NOMO-1 treated with dmso at 0.1 percent for 144 hours (cell line): ENCODE results near the gene ROCK2.
"Not testable (repeated sequence)": the region's sequence is repeated elsewhere in the genome, so short reads cannot be mapped to it uniquely, and the experiment has no call there.

Experiments used
- DNase-seq: peaks from one replicate; lab custom pipeline; 2025; ENCODE audit not compliant: unreplicated experiment; lab: John Stamatoyannopoulos, UW

ROCK2 gene

GRCh38 chr2:11187083-11187619 lies 157.3 kb downstream of the ROCK2 start:
- no peak for DNase-seq

- DNase-seq: no peak
Observed at GRCh38 chr2:11186145-11186544, 158.3 kb downstream of the ROCK2 start.

DNA sequence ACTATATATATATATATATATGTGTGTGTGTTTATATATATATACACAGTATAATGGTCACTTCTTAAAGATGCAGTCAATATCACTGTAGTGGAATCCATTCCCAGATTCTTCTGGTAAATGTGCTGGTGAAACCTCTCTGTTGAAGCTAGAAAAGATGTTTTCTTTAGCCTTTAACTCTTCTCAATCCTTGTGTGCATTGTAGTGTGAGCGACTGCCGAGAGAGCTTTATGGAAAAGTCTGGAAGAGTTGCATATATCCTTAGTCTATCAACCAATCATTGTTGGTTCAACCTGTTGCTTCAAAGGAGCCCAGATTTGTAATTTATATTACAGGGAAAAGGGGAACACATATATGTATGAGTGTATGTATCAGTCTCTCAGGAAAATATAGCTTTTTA lies 161.5 kb downstream of the ROCK2 start:
- DNase-seq: no peak

- no peak for DNase-seq
Observed at GRCh38 chr2:11180653-11181052, 163.8 kb downstream of the ROCK2 start.

DNA sequence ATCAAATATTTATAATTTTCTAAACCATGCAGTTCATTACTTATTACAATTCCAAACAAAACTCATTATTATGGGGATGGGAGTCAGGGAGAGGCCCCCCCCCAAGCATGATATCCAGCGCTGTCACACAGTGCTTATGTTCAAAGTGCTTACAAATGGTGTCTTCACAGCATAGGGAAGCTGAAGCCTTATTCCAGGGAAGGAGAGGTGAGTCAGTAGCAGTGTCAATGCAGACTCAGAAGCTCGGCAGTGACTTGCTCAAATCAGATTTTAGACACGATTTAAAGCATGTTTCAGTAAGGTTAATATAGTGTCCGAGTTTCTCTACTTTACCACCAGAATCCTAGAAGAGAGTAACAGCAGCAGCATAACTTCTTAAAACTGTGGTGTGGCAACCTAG lies 164.5 kb downstream of the ROCK2 start:
- DNase-seq: no peak

DNA sequence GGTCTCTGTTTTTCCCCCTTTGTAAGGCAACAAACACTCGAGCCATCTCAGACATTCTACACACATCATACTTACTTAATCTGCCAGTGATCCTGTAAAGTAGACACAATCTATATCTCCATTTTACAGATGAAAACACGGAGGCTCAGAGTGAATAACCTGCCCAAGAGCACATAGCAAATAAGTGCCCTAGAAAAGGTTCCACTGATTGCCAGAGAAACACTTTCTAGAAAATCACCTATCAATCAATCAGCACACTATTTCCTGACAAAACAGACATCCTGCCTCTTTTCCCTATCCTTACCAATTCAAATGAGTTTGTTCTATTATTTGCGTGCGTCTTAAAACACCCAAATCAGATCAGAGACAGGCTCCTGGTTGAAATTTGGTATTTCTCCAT lies 165.2 kb downstream of the ROCK2 start:
- no peak for DNase-seq

DNA sequence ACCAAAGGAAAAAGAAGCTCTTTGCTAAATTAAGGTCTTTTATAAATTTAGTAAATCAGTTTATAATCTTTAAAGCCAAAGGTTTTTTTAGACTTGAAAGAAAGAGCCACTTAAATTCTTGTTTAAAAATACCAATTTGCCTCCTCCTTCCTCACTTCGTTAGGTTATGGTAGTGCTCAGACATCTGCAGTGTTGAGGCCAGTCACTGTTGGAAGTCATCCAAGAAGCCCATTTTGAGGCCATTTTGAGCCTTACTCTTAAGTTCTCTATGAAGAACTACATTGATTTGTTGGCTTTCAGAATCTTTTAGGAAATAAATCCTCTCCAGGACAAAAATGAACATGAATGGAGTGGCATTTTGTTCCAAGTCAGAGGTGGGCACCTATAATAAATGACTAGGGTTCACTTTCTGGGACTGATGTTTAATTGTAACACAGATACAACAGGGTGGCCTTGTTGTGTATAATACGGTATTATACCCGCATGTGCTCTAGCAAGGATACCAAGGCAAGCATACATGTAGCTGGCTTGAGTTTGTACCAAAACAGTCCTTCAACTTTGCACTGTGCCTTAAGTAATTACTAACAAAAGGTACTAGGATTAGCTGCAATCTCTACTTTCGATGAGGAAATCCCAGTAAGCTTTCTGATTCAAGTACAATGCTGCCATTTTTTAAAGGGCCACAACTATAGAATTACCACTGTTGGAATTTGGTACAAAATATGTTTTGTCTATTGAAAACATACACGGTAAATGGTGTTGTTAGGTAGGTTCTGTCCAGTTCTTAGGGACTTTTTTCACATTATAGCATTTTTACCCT lies 166.4 kb downstream of the ROCK2 start:
- no peak for DNase-seq

- peak; percentile 35 for DNase-seq
Observed at GRCh38 chr2:11175293-11175795, 169.1 kb downstream of the ROCK2 start.

- DNase-seq: no peak
Observed at GRCh38 chr2:11174222-11174621, 170.2 kb downstream of the ROCK2 start.

GRCh38 chr2:11169333-11169732 lies 175.1 kb downstream of the ROCK2 start:
- no peak for DNase-seq

- no peak for DNase-seq
Observed at GRCh38 chr2:11168488-11168887, 175.9 kb downstream of the ROCK2 start.

GRCh38 chr2:11166476-11166875 lies 178.0 kb downstream of the ROCK2 start:
- DNase-seq: no peak

- not testable (repeated sequence) for DNase-seq
Observed at GRCh38 chr2:11165046-11165445, 179.4 kb downstream of the ROCK2 start.

DNA sequence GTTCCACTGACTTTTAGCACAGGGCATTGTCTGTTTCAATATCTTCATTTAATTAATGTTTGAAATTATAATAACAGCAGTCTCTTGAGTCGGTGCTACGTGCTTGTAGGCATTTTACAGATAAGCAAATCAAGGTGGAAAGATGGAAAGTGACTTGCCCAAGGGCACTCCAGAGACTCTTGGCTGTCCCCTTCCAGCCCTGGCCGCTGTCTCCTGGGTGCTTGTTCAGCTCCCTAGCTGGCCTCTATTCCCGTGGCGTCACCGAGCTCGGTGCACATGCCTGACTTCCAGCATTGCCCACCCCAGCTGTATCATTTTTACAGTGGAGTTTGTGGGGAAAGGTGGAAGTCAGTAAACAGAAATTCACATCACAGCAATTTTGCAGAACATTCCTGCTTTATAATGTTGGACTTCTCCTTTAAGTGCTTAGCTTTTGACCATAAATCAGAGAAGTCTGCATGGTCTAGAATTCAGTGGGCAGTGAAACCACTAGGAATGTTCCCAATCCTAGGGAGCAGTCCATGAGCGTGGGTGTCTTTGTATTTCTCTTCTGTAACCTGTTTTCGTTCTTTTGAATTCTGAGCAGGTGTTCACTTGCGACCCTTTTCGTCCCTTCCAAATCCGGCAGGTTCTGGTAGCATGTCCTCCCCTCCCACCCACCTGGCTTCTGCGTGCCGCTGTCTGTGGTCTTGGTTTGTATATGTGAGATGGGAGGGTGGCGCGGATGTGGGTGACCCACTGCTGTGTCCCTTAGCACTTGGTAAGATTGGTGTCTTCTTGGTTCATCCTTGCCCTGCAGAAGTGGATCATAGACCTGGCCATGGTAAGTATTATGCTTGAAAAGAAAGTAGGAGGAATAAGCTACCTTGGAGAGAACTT lies 180.8 kb downstream of the ROCK2 start:
- DNase-seq: no peak

DNA sequence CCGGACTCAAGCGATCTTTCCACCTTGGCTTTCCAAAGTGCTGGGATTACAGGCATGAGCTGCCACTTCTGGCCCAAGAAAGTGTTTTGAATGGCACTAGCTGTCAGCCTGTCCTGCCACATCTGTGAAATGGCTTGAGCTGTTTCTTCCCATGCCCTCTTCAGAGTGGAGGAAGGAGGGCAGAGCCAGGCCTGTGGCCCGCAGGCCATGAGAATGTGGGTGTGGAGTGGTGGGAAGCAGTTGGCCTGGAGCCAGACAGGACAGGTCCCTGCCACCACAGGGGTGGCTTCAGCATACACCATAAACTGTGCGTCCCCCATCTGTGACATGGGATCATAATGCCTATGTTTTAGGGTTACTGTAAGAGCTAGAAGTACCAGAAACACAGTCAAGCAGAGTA lies 182.7 kb downstream of the ROCK2 start:
- DNase-seq: no peak

- no peak for DNase-seq
Observed at GRCh38 chr2:11160731-11161455, 183.5 kb downstream of the ROCK2 start.

DNA sequence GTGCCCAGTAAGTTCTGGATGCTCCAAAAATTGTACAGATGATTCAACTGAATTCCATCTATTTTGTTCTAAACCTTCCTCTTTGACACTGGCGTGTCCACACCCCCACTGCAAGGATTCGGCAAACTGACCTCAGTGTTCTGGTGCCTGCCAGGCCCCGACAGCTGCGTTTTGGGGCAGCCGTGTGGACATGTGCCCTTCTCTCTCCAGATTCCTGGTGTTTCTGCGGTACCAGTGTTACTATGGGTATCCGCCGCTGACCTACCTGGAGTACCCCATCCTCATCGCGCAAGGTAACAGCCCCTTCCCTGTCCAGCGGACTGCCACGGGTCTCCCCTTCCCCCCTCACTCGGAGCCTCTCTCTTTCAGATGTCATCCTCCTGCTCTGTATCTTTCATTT lies 184.2 kb downstream of the ROCK2 start:
- no peak for DNase-seq

- no peak for DNase-seq
Observed at GRCh38 chr2:11159574-11160170, 184.8 kb downstream of the ROCK2 start.

- no peak for DNase-seq
Observed at GRCh38 chr2:11158916-11159573, 185.4 kb downstream of the ROCK2 start.

DNA sequence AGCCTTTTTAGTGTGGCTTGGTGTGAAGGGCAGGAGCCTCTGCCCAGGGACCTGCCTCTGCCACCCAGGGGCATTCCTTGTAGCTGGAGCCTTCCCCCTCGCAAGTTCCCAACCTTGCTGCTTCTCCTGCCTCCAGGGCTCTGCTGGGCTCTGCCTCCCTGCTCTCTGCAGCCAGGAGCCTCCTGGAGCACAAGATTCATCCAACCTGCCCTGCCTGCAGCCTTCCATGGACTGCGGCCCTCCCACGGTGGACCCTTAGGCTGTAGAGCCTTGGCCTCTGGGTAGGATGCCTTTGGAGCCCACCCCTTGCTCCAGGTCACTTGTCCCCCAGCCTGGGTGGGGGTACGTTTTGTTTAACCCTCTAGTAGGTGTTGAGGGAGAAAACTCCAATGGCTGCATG lies 186.7 kb downstream of the ROCK2 start:
- DNase-seq: no peak
